A549 (cell line): ENCODE data around the gene HAUS3. TPM values are rescaled to one million over a fixed set of nuclear protein-coding genes. Genes with fewer than 3 reads are reported as not detected.

ENCODE experiments used
- ATAC-seq, 2 experiments: fragments of 200-7000 bp in 1 of 2; fragments of >200 bp in 1 of 2; cut with Nextera tagmentation in 1 of 2; cut with Tn5 transposase in 1 of 2; 3 replicates each; pipeline versions ENCODE4 v1.8.0 to v1.9.1; 2018 to 2020; ENCODE audit warnings: mild to moderate bottlenecking in 1 of 2, moderate library complexity in 1 of 2
- CTCF ChIA-PET: fragments of 300-600 bp; sonication (Branson Sonifier 250); formaldehyde crosslinking; extraction: SDS; loops from one replicate; lab custom pipeline; 2021; ENCODE audit warnings: antibody characterized with exemption, inconsistent platforms; lab: Yijun Ruan, JAX
- POLR2A ChIA-PET: fragments of 350-600 bp; formaldehyde crosslinking; extraction: SDS; loops from one replicate; lab custom pipeline; 2021; ENCODE audit warnings: antibody characterized with exemption, inconsistent platforms; lab: Yijun Ruan, JAX
- DNase-seq, 2 experiments: peaks; one replicate each; pipeline versions ENCODE4 v3.0.0 to v3.0.0-alpha.2; 2011 to 2016; ENCODE audit warnings: low read depth in 1 of 2, low spot score in 1 of 2
- FAIRE-seq: peaks from 2 replicates; lab custom pipeline; 2011; peaks lifted over from hg19 to GRCh38; lab: Jason Lieb, UNC
- H3K27ac ChIP-seq, 2 experiments: fragments of >200 bp; sonication (Bioruptor Twin); formaldehyde crosslinking; 3 replicates each; pipeline ENCODE4 v1.5.1; 2016 to 2017
- H3K4me1 ChIP-seq: fragments of >200 bp; sonication (Bioruptor Twin); formaldehyde crosslinking; 3 replicates; pipeline ENCODE4 v1.6.1; 2016
- H3K4me2 ChIP-seq: fragments of >200 bp; sonication (Bioruptor Twin); formaldehyde crosslinking; 3 replicates; pipeline ENCODE4 v1.6.1; 2016
- H3K4me3 ChIP-seq: fragments of >200 bp; sonication (Bioruptor Twin); formaldehyde crosslinking; 3 replicates; pipeline ENCODE4 v1.5.1; 2016
- H3K9me3 ChIP-seq: fragments of >200 bp; sonication (Bioruptor Twin); formaldehyde crosslinking; 3 replicates; pipeline ENCODE4 v1.6.1; 2016
- BHLHE40 ChIP-seq: IDR thresholded peaks from 2 replicates; pipeline ENCODE4 v1.6.1; 2012; ENCODE audit warnings: low read depth, low read length, inconsistent platforms
- CBX2 ChIP-seq: fragments of 200-600 bp; sonication (generic); IDR thresholded peaks from 2 replicates; pipeline ENCODE4 v1.6.1; 2016; ENCODE audit warnings: low read depth, mild to moderate bottlenecking, borderline replicate concordance
- CEBPB ChIP-seq, 2 experiments: fragments of >200 bp in 1 of 2; sonication (Bioruptor Twin) in 1 of 2; formaldehyde crosslinking in 1 of 2; IDR thresholded peaks; 2 replicates each; pipeline ENCODE4 v1.6.1; 2012 to 2016
- CTCF ChIP-seq: fragments of >200 bp; sonication (Bioruptor Twin); formaldehyde crosslinking; IDR thresholded peaks from 3 replicates; pipeline ENCODE4 v1.5.1; 2016
- EHF ChIP-seq: fragments of 250-450 bp; sonication (Bioruptor Pico); IDR thresholded peaks from 2 replicates; pipeline ENCODE4 v1.5.0; 2020; ENCODE audit warnings: mild to moderate bottlenecking
- EHMT2 ChIP-seq: fragments of 200-600 bp; sonication (generic); IDR thresholded peaks from 2 replicates; pipeline ENCODE4 v1.6.1; 2016; ENCODE audit warnings: antibody characterized with exemption, low read depth, mild to moderate bottlenecking, moderate library complexity
- EP300 ChIP-seq, 2 experiments: fragments of >200 bp; sonication (Bioruptor Twin); formaldehyde crosslinking; IDR thresholded peaks; 2 replicates in 1 of 2; 3 replicates in 1 of 2; pipeline ENCODE4 v1.6.1; 2016 to 2017
- GATA3 ChIP-seq: IDR thresholded peaks from 2 replicates; pipeline ENCODE4 v1.6.1; 2012; ENCODE audit warnings: borderline replicate concordance
- HEYL ChIP-seq: fragments of 250-450 bp; sonication (Bioruptor Pico); IDR thresholded peaks from 2 replicates; pipeline ENCODE4 v1.8.0; 2021; ENCODE audit warnings: mild to moderate bottlenecking, moderate library complexity
- HOXA7 ChIP-seq: fragments of 250-450 bp; sonication (Bioruptor Pico); IDR thresholded peaks from 2 replicates; pipeline ENCODE4 v1.5.0; 2020; ENCODE audit warnings: mild to moderate bottlenecking, moderate library complexity
- HOXB13 ChIP-seq: fragments of 250-450 bp; sonication (Bioruptor Pico); IDR thresholded peaks from 2 replicates; pipeline ENCODE4 v1.5.0; 2020; ENCODE audit warnings: low read depth, mild to moderate bottlenecking, moderate library complexity
- JUN ChIP-seq, 2 experiments: fragments of >200 bp; sonication (Bioruptor Twin); formaldehyde crosslinking; IDR thresholded peaks; 2 replicates in 1 of 2; 3 replicates in 1 of 2; pipeline ENCODE4 v1.6.1; 2016 to 2017
- JUNB ChIP-seq: fragments of >200 bp; sonication (Bioruptor Twin); formaldehyde crosslinking; IDR thresholded peaks from 2 replicates; pipeline ENCODE4 v1.6.1; 2016
- KDM1A ChIP-seq: fragments of 200-600 bp; sonication (generic); IDR thresholded peaks from 2 replicates; pipeline ENCODE4 v1.6.1; 2016; ENCODE audit warnings: low read depth, mild to moderate bottlenecking
- KDM5A ChIP-seq: fragments of 200-600 bp; sonication (generic); IDR thresholded peaks from 2 replicates; pipeline ENCODE4 v1.6.1; 2016; ENCODE audit warnings: antibody characterized with exemption, mild to moderate bottlenecking
- PHF8 ChIP-seq: fragments of 200-600 bp; sonication (generic); IDR thresholded peaks from 2 replicates; pipeline ENCODE4 v1.6.1; 2016; ENCODE audit warnings: low read depth, mild to moderate bottlenecking, antibody characterized with exemption, moderate library complexity, borderline replicate concordance
- POLR2A ChIP-seq: IDR thresholded peaks from 2 replicates; pipeline ENCODE4 v1.6.1; 2012; ENCODE audit warnings: mild to moderate bottlenecking, low read length
- POLR2AphosphoS2 ChIP-seq: conservative IDR thresholded peaks from 2 replicates; pipeline ENCODE4 v1.6.1; 2012; ENCODE audit warnings: low read length, improper control_type of control experiment, inconsistent platforms
- SREBF2 ChIP-seq: fragments of 450-650 bp; IDR thresholded peaks from 2 replicates; pipeline ENCODE4 v1.6.1; 2014; ENCODE audit warnings: mild to moderate bottlenecking, moderate library complexity
- TP53 ChIP-seq: fragments of 250-450 bp; sonication (Bioruptor Pico); IDR thresholded peaks from 2 replicates; pipeline ENCODE4 v1.5.0; 2021; ENCODE audit warnings: mild to moderate bottlenecking, moderate library complexity
- WGBS: methylation state at CpG from one replicate; pipeline ENCODE4 v1.1.6; 2017; ENCODE audit errors: missing lambda C conversion rate; 5-methylcytosine and 5-hydroxymethylcytosine counted together
- polyA plus RNA-seq, 4 experiments: library from polyadenylated mRNA; depleted of rRNA in 3 of 4; stranded (reverse); fragments of >200 nt; fragmentation: RNase III in 1 of 4; extraction: RNeasy Plus Mini Kit Qiagen cat#74134 plus additional on column Dnase treatment in 1 of 4; gene quantifications; 2 replicates in 3 of 4; 3 replicates in 1 of 4; pipeline ENCODE4 v1.2.3, GENCODE V29; 2011 to 2017
- TF ChIP-seq, protein P1 (sequence below): fragments of 250-450 bp; sonication (Bioruptor Pico); IDR thresholded peaks from 2 replicates; pipeline ENCODE4 v1.5.0; 2021; ENCODE audit warnings: mild to moderate bottlenecking, moderate library complexity, borderline replicate concordance
- TF ChIP-seq, protein P2 (sequence below): fragments of >200 bp; sonication (Bioruptor Twin); formaldehyde crosslinking; IDR thresholded peaks from 3 replicates; pipeline ENCODE4 v1.6.1; 2016
- TF ChIP-seq, protein P3 (sequence below): fragments of 150-350 bp; IDR thresholded peaks from 2 replicates; pipeline ENCODE4 v1.6.1; 2014; ENCODE audit warnings: low read depth, mild to moderate bottlenecking, low read length
- TF ChIP-seq, protein P4 (sequence below): fragments of 450-650 bp; IDR thresholded peaks from 2 replicates; pipeline ENCODE4 v1.6.1; 2014; ENCODE audit warnings: antibody characterized with exemption

HAUS3 gene
- polyA plus RNA-seq, 2 of the 4 experiments (the other 2 are of a cell fraction), result 7.7 to 10.6 TPM

DNA sequence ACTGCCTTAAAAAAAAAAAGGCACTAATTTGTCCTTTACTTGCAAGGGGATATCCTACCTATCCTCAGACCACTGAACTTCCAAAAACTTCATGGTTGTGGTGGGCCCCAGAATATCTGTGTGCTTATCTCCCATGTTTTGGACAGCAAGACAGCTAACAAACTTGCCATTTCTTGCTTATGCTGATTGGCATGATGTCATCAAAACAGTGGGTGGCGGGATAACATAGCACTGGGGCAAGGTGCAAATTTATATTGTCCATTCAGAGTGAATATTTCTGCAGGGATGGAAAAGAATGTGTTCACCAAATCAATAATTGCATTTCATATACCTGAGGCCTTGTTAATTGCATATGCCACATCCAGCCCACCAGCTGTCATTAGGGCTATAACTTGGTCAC lies 23.5 kb downstream of the HAUS3 start:
- H3K4me3 ChIP-seq, result no peak overlapping the region
- DNase-seq, result no peak
- POLR2A ChIA-PET, result no interaction called here
- WGBS, result 100% methylated on average over 1 of the region's 1 CpG
- H3K4me1 ChIP-seq, result 0 out of 3 replicates have a peak, but pooled peaks cover 3% of the 10 kb centered on the region
- no peak overlapping the region for H3K4me2 ChIP-seq
- H3K27ac ChIP-seq, result no peak overlapping the region
- no peak for TF ChIP-seq CTCF
- TF ChIP-seq EP300 (IDR thresholded peaks at IDR 0.05), result no peak
- no peak for TF ChIP-seq CBX2
- TF ChIP-seq CEBPB (IDR thresholded peaks at IDR 0.05), result no peak
- TF ChIP-seq TP53 (CRISPR knock-in tag), result no peak
- no peak for TF ChIP-seq JUNB
- TF ChIP-seq, protein P1, sequence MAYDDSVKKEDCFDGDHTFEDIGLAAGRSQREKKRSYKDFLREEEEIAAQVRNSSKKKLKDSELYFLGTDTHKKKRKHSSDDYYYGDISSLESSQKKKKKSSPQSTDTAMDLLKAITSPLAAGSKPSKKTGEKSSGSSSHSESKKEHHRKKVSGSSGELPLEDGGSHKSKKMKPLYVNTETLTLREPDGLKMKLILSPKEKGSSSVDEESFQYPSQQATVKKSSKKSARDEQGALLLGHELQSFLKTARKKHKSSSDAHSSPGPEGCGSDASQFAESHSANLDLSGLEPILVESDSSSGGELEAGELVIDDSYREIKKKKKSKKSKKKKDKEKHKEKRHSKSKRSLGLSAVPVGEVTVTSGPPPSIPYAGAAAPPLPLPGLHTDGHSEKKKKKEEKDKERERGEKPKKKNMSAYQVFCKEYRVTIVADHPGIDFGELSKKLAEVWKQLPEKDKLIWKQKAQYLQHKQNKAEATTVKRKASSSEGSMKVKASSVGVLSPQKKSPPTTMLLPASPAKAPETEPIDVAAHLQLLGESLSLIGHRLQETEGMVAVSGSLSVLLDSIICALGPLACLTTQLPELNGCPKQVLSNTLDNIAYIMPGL (CRISPR knock-in tag), result no peak
- no peak for TF ChIP-seq PHF8
- TF ChIP-seq KDM1A, result no peak
- no peak for TF ChIP-seq POLR2AphosphoS2
- no peak for TF ChIP-seq EHF (CRISPR knock-in tag)
- TF ChIP-seq HOXA7, result no peak
- TF ChIP-seq, protein P2, sequence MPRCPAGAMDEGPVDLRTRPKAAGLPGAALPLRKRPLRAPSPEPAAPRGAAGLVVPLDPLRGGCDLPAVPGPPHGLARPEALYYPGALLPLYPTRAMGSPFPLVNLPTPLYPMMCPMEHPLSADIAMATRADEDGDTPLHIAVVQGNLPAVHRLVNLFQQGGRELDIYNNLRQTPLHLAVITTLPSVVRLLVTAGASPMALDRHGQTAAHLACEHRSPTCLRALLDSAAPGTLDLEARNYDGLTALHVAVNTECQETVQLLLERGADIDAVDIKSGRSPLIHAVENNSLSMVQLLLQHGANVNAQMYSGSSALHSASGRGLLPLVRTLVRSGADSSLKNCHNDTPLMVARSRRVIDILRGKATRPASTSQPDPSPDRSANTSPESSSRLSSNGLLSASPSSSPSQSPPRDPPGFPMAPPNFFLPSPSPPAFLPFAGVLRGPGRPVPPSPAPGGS, result no peak
- TF ChIP-seq, protein P3, sequence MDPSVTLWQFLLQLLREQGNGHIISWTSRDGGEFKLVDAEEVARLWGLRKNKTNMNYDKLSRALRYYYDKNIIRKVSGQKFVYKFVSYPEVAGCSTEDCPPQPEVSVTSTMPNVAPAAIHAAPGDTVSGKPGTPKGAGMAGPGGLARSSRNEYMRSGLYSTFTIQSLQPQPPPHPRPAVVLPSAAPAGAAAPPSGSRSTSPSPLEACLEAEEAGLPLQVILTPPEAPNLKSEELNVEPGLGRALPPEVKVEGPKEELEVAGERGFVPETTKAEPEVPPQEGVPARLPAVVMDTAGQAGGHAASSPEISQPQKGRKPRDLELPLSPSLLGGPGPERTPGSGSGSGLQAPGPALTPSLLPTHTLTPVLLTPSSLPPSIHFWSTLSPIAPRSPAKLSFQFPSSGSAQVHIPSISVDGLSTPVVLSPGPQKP, result no peak
- TF ChIP-seq, all 56 proteins: peak for 0
- no peaks in the 10 kb centered on the region for H3K9me3 ChIP-seq
- no peak for FAIRE-seq
- no peak for ATAC-seq
- CTCF ChIA-PET, result interaction anchor here (0.6 to 4.9 kb wide), 3 partner anchors 10 to 398 kb away, joined by 3 to 43 read pairs (median 26); no protein-coding TSS in a partner anchor

DNA sequence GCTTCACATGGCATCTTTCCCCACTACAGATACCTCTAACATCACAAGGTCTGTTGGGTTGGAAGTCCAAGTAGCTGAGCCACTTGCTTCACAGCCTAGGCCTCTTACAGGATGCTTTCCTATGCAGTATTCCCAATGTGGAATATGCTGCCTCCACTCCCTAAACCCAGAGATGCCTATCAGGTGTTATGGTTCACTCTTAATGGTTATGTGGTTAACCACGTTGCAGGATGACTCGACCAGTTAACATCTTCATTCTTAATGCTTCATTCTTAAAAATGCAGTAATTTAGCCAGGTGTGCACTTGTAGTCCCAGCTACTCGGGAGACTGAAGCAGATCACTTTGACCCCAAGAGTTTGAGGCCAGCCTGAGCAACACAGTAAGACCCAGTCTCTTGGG lies 24.2 kb downstream of the HAUS3 start:
- H3K4me1 ChIP-seq, result 0 out of 3 replicates have a peak, but pooled peaks cover 3% of the 10 kb centered on the region
- 58% methylated on average over 3 of the region's 3 CpGs for WGBS
- no peak overlapping the region for H3K27ac ChIP-seq
- ATAC-seq (no peak), DNase-seq (no peak), FAIRE-seq (no peak)
- CTCF ChIA-PET, result interaction anchor here (1.2 to 3.6 kb wide), 2 partner anchors 9 to 25 kb away, joined by 3 to 26 read pairs; partner anchors contain the start of genes HAUS3 and POLN
- POLR2A ChIA-PET, result no interaction called here
- H3K9me3 ChIP-seq, result no peaks in the 10 kb centered on the region
- H3K4me3 ChIP-seq, result no peak overlapping the region
- H3K4me2 ChIP-seq, result no peak overlapping the region
- TF ChIP-seq KDM5A, result no peak
- TF ChIP-seq, protein P1 (CRISPR knock-in tag), result no peak
- no peak for TF ChIP-seq GATA3
- TF ChIP-seq BHLHE40, result no peak
- no peak for TF ChIP-seq CEBPB (IDR thresholded peaks at IDR 0.05)
- no peak for TF ChIP-seq HOXB13 (CRISPR knock-in tag)
- TF ChIP-seq SREBF2, result no peak
- TF ChIP-seq, protein P2, result no peak
- no peak for TF ChIP-seq EHMT2
- TF ChIP-seq, protein P4, sequence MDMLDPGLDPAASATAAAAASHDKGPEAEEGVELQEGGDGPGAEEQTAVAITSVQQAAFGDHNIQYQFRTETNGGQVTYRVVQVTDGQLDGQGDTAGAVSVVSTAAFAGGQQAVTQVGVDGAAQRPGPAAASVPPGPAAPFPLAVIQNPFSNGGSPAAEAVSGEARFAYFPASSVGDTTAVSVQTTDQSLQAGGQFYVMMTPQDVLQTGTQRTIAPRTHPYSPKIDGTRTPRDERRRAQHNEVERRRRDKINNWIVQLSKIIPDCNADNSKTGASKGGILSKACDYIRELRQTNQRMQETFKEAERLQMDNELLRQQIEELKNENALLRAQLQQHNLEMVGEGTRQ, result no peak
- no peak for TF ChIP-seq KDM1A
- TF ChIP-seq EHF (CRISPR knock-in tag), result no peak
- TF ChIP-seq JUN (IDR thresholded peaks at IDR 0.05), result no peak
- TF ChIP-seq POLR2A, result no peak
- TF ChIP-seq EP300 (IDR thresholded peaks at IDR 0.05), result no peak
- TF ChIP-seq HEYL (CRISPR knock-in tag), result no peak
